Central memory CD4-positive, alpha-beta T cell (primary cell): ENCODE data around the gene KIF26A.

ENCODE experiments used
- DNase-seq: peaks from one replicate; pipeline ENCODE4 v3.0.0; 2022

The KIF26A gene

DNA sequence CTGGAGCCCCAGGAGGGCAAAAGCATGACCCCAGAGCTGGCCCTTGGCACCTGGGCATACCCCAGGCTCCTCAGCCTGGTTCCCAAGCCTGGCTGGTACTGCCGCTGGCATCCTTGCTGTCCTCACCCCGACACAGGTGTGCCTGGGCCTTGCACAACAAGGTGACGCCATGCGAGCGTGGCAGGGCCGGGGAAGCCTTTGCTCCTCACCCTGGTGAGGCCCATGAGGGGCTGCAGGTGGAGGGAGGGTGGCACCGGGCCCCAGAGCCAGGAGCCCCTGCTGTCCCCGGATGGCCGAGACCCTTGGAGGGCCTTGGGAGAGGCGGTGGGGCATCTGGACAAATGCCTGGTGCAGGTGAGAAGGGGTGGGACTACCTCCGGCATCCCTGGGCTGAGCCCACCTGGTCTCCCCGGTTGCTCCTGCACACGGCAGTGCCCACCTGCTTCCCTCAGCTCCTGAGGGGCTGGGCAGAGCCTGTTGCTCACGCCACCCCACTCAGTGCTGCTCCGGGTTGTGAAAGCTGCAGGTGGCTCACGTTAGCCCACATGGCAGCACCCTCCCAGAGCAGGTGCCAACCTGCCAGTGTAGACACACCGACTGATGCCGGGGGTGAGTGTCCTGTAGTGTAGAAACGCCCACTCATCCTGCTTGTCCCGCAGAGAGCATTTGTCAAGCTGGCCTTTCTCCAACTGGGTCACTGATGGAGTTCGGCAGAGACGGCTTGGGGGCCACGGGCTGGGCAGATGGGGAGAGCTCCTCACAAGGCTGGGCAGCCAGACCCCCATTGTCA is 24.6 kb upstream of the KIF26A start:
- DNase-seq, result no peak

DNA sequence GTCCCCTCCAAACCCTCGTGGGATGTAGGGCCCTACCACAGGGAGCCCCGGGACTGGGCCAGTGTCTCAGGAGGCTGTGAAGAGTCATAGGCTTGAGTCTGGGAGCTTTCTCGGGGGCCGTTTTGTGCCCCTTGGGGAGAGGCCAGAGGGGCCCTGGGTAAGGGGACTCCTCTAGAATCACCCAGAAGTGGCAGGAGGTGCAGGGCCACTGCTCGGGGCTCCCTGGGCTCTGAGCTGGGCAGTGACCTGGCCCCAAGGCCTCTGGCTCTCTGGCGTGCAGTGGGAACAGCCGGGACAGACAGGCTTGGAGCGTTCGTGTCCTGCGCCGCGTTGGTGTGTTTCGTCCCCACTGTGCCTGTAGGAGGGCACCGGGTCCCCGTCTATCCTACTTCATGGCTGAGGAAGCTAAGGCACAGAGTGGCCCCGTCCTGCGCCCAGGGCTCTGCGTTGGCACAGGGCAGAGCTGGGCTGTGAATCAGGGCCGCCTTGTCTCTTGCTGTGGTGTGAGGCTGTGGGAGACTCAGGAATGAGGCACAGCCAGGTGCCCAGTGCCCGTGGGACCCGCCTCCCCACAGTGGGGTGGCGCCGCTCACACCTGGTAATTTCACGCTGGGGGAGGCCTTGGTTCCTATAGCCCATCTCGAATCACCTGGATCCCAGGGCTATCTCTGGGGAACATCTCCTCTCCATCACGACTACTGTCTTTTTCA is 23.8 kb upstream of the KIF26A start:
- no peak for DNase-seq

DNA sequence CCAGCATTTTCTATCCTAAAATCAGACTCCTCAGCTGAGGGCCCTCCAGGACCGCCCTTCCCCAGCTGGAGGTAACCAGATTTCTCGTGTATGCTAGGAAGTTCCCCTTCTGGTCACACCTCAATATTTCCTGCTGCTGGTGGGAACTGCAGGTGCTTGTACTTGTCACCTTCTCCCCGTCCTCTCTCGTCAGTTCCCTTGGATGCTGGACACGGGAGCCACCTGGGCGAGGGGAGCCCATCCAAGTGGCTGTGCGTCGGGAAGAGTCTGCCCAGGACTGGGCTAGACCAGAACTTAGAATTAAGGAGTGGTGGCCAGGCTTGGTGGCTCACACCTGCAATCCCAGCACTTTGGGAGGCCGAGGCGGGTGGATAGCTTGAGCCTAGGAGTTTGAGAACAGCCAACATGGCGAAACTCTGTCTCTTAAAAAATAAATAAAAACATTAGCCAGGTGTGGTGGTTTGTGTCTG is 23.2 kb upstream of the KIF26A start:
- no peak for DNase-seq

DNA sequence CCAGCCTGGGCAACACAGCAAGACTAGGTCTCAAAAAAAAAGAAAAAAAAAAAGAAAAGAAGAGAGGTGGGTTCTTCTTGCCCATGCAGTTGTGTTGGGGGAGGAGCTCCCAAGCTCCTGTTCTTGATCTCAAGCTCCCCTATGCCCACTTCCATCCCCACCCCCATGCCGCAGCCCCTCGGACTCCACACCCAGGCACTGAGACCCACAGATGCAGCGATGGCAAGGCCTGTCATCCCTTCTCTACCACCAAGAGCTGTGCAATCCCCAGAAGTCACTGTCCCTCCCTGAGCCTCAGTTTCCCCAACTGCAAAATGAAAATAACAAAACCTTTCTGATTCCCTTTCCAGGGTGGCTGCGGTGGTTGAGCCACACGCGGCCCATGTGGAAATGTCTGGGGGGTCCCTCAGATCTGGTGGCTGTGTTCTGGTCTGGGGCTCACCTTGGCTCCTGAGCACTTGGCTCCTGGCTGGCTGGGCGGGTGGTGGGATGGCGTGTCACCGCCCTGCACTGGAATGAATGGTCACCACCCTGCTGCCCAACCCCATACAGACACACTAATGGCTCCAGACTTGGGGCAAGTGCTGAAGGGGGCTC is 22.6 kb upstream of the KIF26A start:
- no peak for DNase-seq

DNA sequence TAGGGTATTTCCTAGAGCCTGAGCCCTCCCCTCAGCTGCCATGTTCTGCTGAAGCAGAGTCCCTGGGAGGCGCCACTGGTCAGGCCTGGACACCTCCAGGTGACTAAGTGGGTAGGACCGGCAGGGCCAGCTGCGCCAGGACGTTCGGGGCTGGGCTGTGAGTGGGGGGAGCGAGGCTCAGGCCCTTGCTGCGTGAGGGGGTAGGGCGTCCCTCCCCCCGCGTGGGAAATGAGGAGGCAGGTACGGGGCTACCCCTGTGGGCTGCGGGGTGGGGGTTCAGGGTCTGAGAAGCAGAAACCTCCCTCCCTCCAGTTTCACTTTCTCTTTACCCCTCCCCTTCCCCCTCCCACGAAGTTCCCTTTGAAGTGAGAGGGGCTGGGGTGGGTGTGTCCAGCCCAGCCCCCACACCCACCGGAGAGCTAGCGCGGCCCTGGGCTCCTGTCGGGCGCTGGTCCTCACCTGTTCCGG is 22.1 kb upstream of the KIF26A start:
- no peak for DNase-seq

DNA sequence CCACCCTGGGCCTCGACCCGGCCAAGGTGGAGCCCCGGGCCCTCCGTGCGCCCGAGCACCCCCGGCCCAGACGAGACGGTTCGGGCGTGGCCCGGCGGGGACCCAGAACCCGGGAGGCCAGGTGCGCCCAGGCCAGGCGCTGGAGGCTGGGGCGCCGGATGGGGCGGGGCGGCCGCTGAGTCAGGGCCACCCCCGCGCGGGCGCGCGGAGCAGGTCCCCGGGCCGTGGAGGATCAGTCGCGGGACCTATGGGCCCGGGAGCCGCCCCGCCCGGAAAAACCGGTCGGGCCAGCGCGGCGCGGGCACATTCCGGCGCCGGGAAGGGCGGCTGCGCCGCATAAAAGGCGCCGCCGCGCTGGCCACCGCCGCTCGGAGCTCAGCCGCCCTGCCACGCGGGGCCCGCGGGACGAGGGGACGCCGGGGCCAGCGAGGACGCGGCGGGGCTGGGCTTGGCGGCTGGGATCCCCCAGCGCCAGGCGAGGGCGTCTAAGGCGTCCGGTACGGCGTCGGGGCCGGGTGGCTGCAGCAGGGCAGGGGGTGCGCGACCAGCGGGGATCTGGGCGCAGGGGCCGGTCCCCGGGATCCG is 21.5 kb upstream of the KIF26A start:
- DNase-seq, result no peak

DNA sequence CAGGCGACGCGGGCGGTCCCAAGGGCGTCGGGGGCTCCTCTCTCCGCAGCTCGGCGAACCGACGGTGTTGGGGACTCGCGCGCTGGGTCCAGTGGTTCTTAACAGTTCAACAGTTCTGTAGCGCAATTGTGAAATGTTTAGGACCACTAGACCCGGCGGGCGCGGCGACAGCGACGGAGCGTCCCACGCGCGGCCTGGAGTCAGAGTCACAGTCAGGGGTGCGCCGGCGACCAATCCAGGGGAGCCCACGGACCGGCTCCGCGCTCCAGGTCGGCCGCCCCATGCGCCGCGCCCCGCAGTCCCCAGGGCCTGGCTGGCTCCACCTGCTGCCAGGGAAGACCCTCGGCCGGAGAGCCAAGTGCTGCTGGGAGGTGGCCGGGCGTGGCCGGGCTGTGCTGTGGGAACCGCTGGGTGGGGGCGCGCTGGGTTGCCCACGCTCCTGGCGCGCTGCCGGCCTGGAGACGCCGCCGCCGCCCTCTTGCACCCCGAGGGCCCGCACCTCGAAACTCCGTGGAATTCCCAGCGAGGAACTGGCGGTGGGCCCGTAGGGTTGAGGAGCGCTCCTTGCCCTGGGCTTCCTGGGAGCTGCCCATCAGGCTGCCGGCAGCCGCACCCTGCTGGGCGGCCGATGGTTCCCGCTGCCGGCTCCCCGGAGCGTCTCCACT is 20.9 kb upstream of the KIF26A start:
- no peak for DNase-seq

DNA sequence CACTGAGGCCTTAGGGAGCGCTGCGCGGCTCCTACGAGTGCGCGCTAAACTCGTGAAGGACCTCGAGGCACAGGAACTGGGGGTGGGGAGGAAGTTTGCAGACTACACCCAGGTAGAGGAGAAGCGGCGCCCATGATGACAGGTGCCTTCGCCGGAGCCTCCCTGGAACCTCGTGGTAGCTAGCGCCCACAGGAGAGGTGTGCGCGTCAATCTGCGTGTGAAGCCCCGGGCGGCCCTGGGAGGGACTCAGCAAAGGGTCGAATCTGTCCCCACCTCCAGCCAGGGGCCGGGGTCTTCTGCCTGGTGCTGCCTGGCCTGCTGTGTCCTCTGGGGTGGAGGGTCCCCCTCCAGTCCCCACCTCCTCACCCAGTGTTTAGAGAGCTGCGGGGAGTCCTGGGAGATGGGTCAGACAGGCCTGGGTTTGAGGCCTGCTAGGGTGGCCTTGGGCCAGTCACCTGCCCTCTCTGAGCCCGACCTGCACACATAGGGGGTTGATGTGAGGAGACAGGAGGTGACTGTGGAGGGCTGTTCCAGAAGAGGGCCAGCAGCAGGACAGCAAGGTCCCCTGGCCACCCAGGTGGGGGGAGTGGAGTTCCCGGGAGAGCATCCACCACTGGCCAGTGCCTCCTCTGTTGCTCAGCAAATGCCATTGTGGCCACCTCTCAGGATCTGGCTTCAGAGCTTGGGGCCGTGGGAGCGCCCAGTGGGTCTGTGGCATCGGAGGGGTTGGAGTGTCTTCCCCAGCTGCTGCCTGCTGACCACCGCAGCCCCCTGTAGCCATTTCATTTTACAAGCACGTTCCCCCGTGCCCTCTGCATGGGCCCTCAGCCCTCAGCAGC is 20.2 kb upstream of the KIF26A start:
- DNase-seq, result no peak

DNA sequence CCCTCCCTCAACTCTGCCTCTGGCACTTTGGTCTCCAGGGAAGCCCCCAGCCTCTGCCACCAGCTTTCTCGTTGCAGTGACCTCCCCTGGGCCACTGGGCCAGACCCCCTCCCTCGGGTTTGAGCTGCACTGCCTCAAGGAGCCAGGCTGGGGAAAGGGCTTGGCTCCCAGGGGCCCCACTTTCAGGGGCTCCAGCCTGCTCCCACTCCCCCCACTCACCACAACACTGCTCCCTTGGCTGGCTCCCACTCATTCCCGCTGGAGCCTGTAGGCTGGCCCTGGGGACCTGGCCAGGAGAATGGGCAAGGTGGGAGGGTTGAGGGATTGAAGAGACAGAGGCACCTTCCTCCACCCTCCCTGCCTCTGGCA is 19.3 kb upstream of the KIF26A start:
- no peak for DNase-seq

DNA sequence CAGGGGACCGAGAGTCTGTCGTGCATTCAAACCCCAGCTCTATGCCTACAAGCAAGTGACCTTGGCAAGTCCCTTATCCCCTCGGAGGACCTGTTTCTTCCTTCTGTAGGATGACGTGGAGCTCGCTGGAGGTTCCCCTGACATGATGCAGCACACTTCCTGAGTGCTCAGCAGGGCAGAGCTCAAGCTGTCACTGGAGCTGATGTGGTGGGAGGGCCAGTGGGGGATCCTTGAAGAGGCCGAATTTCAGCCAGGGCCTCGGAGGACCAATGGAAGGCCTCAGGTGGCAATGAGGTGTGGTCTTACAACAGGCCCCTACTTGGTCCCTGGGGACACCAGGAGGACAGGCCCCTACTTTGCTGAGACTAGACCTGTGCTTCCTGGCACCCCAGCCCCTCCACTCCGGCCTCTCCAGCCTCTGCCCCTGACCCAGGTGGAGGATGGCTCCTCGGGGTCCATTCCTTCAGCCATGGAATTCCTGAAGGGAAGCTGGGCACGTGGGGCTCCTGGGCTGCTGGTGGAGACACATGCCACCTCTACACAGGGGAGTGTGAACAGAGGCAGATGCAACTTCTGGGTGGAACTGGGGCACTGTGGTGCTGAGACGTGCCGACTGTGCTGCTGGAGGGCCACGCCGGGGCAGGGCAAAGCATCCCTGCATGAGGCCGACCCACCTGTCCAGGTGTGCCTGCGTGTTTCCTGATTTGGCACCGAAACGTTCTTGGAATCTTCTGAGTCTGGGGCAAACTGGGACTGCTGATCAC is 18.7 kb upstream of the KIF26A start:
- DNase-seq, result no peak

DNA sequence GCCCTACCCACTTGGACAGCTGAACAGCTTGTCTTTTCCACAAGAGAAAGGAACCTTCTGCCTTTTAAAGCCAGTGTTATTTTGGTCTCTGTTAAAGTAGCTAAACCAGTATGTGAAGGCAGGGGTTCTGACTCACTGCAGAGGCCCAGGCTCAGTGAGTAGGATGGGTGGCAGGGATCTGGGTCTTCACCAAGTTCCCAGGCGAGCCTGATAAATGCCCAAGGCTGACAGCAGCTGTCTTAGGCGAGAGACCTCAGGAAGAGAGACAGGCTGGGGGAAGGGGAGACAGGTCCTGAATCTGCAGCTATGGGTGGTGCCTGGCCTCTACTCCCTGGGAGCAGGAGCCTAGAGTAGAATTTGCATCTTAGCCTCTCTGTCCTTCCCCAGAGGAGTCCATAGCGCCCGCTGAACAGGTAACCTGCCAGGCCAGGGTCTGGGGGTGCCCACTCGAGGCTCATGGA is 18.1 kb upstream of the KIF26A start:
- no peak for DNase-seq

DNA sequence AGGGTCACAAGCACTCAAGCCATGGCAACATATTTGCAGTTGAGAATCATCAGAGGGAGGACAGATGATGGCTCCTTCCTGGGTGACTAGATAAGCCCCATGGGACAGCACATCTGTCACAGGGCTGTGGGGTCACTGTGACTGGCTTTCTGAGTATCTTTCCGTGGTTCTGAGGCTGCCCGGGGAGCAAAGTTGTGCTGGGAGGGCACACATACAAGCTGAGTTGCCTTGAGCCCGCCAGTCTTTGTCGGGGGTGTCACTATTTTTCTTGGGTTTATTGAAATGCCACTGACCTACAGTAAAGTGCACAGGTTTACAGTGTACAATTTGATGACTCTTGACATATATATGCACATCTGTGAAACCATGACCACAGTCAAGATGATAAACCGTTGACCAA is 17.2 kb upstream of the KIF26A start:
- DNase-seq, result no peak

DNA sequence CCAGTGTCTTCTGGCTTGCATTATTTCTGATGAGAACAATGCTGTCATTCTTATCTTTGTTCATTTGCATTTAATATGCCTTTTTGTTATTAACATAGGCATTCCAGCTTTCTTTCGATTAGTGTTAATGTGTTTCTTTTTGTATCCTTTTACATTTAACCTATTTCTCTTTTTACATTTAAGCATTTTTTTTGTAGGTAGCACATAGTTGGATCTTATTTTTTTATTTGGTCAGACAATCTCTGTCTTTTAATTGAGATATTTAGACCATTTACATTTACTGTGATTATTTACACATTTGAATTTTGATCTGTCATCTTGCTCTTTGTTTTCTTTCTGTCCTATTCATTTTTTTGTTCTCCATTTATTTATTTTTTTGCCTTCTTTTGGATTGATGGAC is 14.5 kb upstream of the KIF26A start:
- DNase-seq, result no peak

DNA sequence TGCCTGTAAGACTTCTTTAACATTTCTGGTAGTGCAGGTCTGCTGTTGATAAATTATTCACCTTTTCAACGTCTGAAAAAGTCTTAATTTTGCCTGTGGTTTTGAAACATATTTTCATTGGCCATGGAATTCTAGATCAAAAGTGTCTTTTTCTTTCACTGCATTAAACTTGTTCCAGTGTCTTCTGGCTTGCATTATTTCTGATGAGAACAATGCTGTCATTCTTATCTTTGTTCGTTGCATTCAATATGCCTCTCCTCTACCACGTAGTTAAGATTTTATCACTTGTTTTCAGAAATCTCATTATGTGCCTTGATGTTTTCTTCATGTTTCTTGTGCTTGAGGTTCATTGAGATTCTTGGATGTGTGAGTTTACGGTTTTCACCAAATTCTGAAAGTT is 13.4 kb upstream of the KIF26A start:
- DNase-seq, result no peak

DNA sequence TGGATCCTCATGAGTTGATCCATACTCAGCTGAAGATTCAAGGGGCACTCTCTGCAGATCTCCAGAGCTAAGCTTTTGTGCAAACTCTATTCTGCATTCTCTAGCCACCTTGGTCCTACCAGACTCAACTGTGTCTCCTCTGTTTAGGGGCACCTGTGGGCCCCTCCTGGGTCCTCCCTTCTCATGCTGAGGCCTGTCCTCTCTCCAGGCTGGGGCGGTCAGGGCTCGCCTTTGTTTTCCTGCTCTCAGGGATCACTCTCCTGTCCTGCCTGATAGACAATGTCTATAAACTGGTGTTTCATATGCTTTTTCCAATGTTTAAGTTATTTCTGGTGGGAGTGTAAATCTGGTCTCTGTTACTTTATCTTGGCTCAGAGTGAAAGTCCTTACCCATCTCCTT is 11.6 kb upstream of the KIF26A start:
- no peak for DNase-seq

DNA sequence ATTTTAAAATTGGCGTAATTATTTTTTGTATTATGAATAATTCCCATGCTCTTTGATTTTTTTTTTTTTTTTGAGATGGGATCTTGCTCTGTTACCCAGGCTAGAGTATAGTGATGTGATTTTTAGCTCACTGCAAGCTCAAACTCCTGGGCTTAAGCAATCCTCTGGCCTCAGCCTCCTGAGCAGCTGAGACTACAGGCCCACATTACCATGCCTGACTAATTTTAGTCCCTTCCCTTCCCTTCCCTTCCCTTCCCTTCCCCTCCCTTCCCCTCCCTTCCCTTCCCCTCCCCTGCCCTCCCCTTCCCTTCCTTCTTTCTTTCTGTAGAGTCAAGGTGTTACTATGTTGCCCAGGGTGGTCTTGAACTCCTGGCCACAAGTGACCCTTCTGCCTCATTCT is 9.4 kb upstream of the KIF26A start:
- no peak for DNase-seq

DNA sequence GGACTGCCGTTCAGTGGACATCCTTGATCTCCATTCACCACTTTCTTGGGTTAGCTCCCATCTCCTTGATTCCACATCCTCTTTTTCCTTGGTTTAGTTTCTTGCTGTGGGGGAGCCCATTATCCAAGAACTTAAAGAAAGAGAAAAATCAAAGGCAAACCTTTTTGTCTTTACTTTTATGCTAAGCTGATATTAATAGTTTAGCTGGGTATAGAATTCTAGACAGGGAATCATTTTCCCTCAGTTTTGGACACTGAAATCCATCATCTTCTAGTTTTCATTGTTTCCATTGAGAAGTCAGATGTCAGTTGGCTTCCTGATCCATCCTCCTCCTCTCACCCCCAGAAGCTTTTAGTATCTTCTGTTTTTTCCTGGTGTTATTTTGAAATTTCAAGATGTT is 8.8 kb upstream of the KIF26A start:
- no peak for DNase-seq

DNA sequence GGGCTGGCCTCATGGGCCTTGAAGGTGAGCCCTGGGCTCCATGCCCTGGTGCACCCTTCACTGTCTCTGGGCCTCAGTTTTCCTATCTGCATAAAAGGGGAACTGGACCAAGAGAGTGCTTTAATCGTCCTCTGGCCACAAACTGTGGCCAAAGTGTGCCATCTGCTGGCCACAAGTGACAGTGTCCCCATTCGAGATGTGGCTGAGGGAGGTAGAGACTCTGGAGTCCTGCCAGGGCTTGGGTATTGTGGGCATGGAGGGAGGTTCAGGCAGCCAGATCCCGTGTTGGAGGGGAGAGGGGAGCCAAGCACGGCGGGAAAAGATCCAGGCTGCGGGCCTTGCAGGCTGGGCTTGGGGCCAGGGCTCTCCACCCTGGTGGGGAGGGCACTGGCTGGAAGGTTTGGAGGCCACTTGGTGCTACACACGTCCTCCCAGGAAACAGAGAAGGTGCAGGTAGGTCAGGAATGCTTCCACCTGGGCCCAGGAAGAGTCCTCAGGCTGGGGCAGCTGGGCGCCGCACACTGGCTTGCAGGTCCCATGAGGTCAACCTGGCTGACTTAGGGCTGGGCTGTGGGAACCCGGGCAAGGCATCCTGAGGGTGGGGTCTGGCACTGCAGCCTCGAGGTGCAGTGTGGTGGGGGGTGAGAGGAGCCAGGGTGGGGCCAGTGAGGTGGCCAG is 7.3 kb upstream of the KIF26A start:
- DNase-seq, result no peak

DNA sequence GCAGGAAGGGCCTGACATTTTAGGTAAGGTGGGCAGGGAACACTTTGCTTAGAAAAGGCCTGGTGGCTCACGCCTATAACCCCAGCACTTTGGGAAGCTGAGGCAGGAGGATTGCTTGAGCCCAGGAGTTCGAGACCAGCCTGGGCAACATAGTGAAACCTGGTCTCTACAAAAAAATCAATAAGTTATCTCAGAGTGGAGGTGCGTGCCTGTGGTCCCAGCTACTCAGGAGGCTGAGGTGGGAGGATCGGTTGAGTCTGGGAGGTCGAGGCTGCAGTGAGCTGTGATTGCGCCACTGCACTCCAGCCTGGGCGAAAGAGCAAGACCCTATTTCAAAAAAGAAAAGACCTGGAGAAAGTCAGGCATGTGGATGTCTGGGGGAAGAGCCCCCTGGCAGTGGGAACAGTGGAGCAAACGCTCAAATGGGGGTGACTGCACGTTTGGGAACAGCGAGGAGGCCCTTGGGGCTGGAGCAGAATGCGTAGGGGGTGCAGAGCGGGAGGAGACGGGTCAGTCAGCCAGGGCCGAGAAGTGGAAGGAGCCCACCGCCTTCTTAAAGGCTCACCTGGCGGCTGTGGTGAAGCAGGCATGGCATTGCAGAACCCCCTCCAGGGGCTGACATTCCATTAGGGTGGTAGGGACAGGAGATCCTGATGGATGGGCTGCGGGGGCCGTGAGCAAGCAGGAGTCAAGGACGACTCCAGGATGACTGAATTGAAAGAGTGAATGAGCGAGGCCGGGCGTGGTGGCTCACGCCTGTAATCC is 6.2 kb upstream of the KIF26A start:
- no peak for DNase-seq

DNA sequence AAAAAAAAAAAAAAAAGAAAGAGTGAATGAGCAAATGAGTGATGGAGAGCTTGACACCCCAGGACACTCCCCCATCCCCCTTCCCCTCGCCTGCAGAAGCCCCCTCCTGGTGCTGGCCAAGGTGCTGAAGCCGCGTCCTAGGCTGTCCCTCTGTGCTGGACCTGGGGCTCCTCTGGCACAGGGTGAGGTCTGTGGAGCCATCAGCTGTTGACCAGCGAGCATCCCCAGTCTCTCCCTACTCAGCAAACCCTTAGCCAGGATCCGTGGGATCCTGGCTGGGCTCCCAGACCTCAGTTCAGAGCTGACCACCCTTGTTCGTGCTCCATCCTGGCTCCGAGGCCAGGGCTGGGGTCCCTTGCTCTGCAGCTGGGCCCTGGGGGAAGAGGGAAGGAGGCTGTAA is 5.4 kb upstream of the KIF26A start:
- DNase-seq, result no peak
